G401.6 (cell line): ENCODE data around the gene TRPM1.

Source experiments
- FAIRE-seq: peaks from 2 replicates; lab custom pipeline; 2012; peaks lifted over from hg19 to GRCh38; lab: Jason Lieb, UNC

The TRPM1 gene

DNA sequence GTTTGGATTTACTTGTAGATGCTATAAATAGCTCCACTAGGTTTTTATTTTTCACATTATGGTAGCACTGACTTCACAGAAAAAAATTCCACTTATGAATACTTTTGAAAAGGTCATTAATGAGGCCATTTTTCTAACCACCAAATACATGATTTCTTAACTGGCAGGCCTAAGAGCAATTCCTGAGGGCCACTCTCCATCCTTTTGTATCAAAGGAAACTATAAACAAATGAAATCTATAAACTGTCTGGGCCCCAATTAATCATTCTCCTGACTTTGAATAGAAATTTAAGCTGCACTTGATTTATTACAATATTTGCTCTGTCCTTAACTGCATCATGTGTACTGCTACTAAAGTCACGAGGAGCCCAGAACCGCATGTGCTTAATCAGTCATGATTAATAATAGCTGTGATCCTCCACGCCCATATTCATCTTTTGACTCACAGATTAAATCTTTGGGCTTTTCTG, 85.0 kb downstream of the TRPM1 start:
- FAIRE-seq, result no peak

DNA sequence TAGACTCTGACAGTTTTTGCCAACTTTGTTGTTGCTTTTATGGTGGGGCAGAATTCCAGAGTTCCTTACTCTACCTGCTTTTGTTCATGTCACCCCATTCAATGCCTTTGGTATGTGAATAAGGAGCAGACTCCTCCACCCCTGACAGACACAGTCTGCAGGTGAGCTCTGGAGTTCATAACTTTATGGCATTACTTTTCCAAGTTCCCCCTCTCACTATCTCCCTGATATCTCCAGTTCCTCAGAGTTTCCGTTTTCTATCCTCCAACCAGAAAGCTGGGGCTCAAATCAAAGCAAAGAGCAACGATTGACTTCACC, 87.0 kb downstream of the TRPM1 start:
- FAIRE-seq, result no peak

DNA sequence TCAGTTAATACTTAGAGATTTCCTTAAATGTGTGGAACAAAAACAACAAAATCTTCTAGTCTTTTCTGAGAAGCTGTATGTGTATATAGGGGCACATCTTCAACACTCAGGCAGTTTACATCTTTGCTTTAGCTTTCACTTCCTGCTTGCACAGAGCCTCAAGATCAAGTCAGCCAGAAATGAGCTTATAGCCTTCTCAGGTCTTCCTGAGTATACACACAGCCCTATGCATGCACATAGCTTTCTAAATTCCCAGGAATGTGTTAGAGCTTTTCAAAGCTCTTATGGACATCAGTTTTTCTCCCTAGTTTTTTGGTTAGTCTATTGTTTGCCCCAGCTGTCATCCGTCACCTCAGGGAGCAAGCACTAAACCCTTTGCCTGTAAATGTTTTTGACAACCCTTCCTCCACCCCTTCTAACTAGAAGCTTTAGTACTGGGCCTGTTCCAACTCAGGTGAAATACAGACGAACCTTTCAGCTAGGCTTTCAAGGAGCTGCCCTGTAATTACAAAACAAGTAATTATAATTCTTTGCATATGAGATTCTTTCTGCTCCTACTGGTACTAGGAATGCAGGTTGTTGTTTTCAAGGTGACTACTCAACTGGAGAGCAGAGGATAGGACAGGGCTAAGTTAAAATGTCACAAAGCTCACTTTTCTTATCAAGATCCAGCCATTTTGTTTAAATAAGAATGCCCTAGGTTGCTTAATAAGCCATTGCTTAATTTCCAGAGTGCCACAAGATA, 87.5 kb downstream of the TRPM1 start:
- no peak for FAIRE-seq

DNA sequence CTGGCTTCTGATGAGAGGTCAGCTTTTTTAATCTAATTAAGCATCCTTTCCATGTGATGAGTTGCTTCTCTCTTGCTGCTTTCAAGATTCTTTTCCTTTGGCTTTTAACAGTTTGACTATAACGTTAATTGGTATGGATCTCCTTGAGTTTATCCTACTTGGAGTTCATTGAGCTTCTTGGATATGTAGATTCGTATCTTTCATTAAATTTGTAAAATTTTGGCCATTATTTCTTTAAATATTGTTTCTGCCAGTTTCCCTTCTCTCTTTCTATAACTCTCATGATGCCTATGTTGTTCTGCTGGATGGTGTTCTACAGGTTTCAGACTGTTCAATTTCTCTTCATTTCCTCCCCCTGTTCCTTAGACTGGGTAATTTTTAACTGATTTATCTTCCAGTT, 89.1 kb downstream of the TRPM1 start:
- no peak for FAIRE-seq

DNA sequence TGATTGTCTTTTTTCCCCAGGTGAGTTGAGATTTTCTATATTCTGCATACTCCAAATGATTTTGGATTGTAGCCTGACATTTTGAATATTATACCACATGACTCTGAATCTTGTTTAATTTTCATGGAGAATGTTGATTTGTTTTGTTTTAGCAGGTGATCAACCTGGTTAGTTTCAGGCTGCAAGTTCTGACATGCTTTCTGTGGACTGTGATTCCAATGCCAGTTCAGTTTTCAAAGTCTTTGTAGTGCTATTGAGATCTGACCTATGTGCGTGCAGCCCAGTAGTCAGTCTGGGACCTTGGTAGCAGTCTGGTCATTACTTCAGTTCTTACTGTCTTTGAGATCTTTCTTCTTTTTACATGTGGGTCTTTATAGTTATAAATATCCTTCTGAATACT, 91.5 kb downstream of the TRPM1 start:
- no peak for FAIRE-seq

DNA sequence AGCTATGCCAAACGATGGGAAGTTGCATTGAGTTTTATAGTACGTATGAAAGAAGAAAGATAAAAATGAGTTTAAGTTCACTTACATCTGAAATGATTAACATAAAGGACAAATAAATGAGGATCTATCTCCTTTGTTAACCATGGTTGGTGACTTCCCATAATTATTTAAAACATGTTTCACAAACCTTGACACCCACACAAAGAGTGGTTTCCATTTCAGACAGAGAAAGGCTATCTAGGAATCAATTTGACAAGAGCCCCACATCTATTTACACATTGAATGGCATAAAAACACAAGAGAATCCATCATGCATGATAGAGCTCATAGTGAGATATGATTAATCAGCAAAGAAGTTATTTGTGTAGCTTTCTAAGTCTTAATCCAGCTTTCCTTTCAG, 95.9 kb downstream of the TRPM1 start:
- no peak for FAIRE-seq

DNA sequence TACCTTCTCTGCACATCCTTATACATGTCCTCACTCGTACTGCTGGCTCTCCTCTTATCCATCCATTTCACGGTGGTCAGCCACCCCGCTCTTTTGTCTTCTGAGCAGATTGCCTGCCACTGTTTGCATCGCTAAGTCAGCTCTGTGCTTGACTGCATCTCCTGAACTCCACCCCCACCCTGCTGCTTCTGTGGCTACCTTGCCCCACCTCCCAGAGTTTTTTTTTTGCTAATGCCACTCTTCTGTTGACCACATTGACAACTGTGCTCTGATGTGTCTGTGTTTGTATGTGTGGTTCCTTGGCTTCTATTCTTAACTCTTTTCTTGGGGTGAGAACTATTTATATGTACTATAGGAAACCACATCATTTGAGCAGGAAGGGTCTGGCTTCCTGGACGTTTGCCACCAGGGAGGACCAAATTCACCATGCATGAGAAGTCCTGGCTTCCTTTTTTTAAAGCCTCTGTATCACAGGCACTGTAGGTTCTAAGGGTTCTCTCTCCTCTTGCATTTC, 97.2 kb downstream of the TRPM1 start:
- FAIRE-seq, result no peak

DNA sequence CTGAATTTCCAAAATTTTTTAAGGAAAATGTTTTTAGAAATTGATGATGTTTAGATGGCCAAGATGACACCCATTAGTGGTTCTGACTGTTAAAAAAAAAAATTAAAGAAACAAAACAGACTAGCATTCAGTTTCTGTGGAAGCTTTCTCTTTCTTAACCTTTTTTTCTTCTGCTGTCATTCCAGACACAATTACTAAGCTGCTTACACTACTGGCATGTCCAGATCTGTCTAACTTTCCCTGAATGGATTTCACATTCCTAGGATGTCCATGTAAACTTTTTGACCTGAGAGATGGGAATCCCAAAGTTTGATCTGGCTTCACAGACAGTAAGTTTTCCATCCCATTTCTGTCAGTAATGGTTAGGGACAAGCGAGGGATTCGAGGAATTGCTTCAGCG, 99.8 kb downstream of the TRPM1 start:
- FAIRE-seq, result no peak

DNA sequence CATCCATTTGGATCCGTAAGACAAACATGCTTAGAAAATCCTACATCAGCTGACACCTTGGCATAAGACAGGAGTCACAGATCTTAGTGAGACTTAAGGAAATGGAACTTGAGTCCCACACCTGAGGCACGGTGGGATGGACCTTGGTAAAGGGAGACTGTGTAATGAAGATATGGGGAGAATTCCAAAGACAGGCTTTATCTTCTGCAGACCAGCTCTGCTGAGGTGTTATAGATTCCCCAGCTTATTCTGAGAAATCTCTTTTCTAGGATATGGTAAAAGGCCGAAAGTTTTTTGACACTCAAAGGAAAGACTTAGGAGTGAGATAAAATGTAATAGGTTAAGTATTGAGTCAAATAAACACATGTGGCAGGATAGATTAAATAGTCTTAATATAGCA, 101.8 kb downstream of the TRPM1 start:
- FAIRE-seq, result no peak

DNA sequence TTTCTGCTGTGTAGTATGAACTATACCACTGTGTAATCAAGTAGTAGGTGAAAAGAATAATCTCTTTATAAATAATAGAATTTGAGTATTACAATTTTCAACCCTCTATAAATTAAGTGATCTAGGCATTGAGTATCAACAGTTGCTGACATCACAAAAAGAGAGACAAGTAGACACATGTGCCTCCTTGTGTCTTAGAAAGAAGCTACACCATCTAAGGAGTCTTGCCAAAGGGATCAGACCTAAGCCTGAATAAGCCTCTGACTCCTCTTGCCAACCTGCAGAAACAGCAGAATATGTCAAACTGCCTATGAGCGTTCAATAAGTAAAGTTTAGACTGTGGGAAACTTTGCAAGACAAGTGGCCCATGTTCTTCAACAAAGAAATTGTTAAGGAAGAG, 104.3 kb downstream of the TRPM1 start:
- FAIRE-seq, result no peak

DNA sequence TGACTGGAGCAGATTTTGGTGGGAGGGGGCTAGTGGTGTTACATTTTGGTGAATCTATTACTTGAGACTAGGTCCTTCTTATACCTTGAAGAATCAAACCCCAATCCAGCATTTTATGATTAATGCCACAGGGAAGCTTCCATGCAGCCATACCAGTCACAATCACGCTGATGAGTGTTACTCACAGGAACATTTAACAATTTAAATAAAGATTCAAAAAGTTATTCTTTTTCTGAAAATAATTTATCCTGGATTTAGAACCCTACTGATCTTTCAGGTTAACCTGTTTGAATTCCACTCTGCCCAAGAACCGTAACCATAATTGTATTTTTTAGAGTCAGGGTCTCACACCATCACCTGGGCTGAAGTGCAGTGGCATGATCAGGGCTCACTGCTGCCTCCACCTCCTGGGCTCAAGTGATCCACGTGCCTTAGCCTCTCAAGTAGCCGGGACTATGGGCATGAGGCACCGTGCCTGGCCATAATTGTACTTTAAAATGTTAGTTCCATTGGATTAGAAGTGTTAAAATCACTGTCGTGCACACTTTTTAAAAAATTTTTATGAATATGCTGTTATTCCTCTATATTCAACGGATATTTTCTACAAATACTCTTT, 109.2 kb downstream of the TRPM1 start:
- FAIRE-seq, result no peak

DNA sequence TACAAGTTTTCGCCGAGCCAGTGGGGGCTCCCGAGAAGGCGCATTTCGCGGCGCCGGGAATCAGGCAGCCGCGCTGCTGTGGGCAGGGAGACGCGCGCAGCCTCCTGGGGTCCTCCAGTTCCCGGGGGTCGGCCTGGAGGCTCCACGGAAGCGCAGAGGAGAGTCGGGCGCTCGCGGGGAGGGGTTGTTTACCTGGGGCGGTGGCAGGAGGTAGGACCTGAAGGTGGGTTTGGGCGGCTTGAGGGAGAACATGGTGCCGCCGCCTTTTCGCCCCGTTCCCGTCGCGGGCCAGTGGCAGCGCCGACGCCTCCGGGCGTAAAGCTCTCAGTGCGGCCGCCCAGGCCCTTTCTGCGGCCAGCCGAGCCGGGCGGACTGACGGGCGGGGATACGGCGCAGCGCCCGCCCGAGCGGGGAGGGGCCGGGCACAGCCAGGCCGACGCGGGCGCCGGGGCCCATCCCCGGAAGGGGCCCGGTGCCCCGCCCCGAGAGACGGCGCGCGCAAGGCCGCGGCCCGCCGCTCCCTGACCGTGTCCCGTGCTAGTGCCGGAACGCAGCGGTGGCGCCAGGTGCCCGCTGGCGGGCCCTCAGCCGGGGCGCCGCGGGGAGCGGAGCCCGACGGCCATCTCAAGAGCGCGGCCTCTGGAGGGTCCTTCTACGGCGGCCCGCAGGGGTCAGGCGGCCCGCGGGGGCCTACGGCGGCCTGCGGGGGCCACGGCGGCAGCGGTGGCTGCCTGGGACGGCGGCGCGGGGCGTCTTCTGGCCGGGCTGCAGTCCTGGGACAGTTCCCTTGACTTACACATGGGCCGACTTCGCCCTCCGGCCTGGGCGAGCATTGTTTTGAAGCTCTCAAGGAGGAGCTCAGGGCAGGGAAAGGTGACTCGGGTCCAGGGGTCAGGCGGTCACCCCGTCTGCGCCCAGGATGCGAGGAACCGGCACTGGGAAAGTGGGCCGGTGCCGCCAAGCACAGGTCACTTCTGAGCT, 110.0 kb downstream of the TRPM1 start, which contains the start of gene MTMR10:
Gene MTMR10, minus strand, starts transcription at position 374 of the 981 bp plus-strand sequence. Its CDS starts 122 bp downstream, at position 252.
- FAIRE-seq, result no peak

DNA sequence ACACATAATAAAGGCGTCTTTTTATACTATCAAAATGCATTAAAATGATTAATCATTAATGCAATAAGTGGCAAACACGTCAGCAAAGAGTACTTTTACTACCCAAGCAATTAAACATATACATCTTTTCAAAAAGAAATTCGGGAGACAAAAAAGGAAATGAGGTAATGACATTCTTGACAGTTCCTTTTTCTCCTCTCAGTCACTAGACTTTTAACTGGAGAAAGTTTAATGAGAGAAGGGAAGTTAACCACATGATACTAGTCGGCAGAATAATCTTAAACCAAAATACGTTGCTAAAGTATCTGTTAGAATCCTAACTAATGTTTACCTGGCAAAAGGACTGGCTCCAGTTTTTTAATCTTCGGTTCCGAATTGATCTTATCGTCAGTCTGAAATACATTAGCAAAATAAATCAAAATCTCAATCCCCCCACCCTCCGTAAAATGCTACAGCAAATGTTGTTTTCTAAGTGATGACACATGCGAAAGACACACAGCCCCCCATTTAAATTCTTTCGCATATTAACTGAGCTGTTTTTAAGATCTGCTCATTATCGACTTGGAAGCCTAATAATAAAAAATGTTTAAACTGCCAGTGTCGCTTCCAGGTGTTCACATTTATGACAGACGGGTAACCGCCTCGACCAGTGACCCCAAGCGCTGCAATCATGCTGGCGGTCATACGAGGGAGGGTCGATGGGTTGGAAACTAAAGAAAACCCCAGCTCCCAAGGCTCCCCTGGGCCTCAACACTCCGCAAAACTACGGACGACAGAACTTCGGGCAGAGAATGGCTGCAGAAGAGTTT, 110.9 kb downstream of the TRPM1 start:
- no peak for FAIRE-seq

DNA sequence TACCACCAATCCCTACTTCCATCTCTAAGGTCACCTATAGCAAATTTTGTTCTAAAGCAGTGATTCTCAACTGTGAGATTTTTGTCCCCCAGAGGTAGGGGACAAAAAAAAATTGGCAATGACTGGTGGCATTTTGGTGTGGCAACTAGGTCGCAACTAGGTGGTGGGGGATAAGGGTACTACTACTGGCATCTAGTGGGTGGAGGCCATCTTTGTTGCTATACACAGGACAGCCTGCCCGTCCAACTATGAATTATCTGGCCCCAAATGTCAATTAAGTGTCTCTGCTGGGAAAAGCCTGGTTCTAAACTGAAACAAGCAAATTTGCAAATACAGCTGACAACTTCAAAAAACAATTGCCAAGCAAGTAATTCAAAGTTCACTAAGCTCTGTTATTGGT, 111.5 kb downstream of the TRPM1 start:
- no peak for FAIRE-seq

DNA sequence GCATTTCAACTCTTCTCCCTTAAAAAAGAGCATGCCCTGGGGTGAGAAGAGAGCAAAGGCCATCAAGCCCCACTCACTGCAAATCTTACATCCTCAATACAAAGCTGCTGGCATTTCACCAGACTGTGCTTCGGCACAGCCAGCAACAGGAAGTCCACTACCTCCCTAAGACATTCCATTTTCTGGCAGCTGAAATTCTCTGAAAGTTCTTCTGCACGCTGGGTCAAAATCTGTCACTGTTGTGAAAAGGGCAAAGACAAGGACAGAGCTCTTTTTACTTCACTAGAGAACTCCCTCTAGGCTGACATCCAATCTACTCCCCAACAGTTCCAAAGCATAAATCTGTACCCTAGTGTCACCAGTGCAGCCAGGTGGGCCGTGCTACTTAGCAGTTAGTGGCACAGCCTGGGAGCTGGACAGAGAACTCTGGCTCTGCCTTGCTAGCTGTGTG, 116.4 kb downstream of the TRPM1 start:
- FAIRE-seq, result no peak

DNA sequence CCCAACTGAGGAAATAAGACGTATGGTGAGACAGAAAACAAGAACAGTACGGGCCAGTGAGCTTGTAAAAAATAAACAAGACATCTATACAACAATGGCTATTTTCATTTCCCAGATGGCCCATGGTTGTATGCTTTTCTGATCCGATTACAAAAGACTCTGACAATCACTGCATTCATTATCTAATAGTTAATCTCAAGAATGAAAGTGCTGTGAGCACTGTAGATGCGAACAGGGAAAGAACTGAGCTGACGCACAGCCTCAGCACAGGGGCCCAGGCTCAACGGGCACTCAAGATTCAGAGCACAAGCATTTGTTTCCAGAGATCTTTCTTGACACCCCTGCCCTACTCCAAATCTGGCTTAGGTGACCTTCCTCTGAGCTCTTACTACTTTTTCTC, 117.0 kb downstream of the TRPM1 start:
- no peak for FAIRE-seq

DNA sequence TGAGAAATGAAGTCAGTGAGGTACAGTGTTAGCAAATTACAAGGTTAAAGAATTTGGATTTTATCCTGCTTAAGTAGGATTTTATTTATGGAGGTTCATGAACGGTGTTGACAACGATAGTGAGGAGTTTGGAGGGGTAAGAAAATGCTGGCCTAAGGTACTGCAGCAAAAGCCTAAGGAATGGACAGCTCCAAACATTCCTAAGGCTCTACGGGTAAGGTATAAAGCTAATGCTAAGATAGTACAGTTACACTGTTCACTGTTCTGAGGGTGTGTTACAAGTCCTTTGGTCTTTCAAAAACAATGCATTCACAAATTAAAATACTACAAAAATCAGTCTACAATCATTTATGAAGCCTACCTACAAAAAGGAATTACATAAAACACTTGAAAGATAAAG, 117.4 kb downstream of the TRPM1 start:
- no peak for FAIRE-seq

DNA sequence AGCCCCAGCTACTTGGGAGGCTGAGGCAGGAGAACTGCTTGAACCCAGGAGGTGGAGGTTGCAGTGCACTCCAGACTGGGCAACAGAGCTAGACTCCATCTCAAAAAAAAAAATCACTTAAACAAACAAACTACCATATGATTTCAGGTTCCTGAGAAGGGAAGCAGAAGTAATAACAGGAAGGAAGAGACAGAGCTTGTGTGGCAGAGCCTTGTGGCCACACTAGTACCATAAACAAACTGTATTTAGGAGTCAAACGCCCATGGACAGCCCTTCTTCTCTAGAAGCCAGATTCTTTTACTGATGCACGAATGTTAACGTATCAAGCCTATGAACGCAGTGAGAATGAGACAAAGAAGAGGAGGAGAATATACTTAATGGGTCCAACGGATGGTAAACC, 122.1 kb downstream of the TRPM1 start:
- FAIRE-seq, result no peak

DNA sequence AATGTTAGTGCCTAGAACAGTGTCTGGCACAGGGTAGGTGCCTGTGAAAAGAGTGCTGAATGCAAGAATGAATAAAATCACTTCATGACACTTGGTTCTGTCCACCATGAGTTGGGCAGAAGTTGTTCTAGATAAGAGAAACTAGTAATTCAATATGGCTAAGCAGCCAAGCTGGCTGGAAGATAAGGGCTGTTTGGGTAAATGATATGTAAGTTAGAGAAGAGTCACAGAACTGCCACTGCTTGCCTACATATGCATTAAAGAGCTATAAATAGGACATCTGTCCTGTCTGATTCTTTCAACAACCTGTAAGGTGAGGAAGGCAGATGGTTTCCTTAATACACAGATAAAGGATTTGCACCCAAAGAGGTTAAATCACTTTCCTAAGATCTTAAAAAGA, 123.2 kb downstream of the TRPM1 start:
- no peak for FAIRE-seq

DNA sequence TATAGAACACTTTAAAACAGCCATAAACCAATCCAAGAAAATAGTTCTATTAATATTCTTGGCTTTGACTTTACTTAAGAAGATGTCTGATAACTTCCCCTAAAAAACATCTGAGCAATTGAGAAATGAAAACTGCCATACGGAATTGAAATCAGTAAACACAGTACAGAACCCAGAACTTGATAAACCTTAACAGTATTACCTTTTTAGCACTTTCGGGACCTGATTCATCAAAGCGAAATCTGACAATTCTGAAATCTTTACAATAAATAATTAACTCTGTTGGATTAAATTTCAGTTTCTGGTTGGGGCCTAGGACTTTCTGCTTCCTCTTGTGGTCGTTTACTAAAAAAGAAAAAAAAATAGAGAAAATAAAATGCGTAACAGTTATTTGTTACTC, 127.4 kb downstream of the TRPM1 start:
- no peak for FAIRE-seq

DNA sequence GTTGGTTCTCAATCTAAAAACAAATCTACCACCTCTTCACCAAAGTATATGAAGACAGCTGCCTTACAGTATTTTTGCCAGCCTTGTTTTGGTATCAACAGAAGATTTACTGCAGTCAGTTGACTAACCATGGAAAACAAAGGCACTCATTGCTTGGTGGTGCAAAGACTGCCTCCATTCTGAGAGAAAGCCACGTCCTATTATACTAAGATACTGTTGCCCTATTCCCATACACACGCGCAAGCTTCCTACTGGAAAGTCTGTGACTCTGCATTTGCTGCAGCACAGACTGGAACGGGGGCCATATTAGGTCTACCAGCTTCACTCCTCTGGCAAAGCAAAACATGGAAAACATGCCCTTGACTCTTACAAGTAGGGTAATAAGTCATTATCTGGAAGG, 128.1 kb downstream of the TRPM1 start:
- no peak for FAIRE-seq

DNA sequence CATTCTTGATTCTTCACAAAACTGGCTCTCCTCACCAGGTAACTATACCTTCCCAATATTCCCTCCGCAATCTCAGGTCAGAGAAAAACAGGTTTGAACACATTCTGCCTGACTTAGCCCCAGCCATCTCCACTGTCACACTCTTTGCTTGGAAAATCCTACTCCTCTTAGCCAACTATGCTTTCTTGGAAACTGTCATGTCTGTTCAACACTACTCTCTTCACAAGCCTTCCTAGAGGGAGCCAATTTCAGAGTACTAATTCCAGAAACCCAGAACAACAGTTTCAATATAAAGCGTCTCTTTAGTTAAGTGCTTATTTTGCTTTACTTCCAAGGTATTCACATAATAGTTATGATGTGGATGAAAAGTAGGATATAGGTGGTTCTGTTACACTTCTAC, 131.8 kb downstream of the TRPM1 start:
- FAIRE-seq, result no peak
